Suppressor macrophage treated with lipopolysaccharide for 1 hour (primary cell): ENCODE measurements around the gene TRAPPC12.
"Not testable (repeated sequence)": the region's sequence is repeated elsewhere in the genome, so short reads cannot be mapped to it uniquely, and the experiment has no call there.

Experiments used
- DNase-seq, 3 donors: peaks; one replicate each; pipeline ENCODE4 v3.0.0-alpha.2; 2020 to 2022

Gene TRAPPC12

GRCh38 chr2:3433776-3434400 lies 54.4 kb downstream of the TRAPPC12 start:
- no peak for DNase-seq

DNA sequence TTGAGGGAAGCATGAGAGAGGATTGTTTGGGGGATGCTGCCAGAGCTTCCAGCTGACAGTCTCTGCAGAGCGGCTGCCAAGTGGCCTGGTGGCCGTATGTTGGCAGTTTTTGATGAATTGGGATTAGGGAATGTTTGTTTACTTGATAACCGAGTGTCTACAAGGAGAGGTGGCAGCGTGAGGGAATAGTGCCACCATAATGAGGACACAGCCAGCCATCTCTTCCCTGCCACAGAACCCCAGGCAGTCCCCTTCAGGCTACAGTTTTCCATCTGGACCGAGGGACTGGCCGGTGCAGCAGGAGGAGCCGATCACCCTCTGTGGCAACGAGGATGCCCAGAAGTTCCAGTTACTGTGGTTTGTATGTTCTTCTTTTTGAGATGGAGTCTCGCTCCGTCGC lies 55.2 kb downstream of the TRAPPC12 start:
- DNase-seq: no peak

- no peak for DNase-seq
Measured at GRCh38 chr2:3435445-3435844, 56.0 kb downstream of the TRAPPC12 start.

- DNase-seq: no peak
Measured at GRCh38 chr2:3440477-3440876, 61.0 kb downstream of the TRAPPC12 start.

GRCh38 chr2:3441465-3441864 lies 62.0 kb downstream of the TRAPPC12 start:
- no peak for DNase-seq

DNA sequence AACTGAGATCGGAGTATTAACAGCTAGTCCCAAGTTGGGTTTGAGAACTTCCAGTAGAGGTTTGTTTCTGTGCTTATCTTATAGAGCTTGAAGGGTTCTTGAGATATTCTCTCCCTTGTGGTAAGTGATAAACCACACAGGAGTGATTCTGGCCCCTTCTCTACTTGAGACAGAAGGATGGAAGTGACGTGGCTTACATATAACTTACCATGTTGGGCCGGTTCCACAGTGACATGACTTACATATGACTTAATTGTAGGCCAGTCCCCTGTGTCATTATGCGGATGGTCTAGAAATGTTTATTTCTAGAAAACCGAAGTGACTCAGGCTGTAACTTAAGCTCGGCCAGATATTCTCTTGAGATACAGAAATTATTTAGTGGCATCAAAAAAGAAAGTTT lies 62.7 kb downstream of the TRAPPC12 start:
- DNase-seq: no peak

DNA sequence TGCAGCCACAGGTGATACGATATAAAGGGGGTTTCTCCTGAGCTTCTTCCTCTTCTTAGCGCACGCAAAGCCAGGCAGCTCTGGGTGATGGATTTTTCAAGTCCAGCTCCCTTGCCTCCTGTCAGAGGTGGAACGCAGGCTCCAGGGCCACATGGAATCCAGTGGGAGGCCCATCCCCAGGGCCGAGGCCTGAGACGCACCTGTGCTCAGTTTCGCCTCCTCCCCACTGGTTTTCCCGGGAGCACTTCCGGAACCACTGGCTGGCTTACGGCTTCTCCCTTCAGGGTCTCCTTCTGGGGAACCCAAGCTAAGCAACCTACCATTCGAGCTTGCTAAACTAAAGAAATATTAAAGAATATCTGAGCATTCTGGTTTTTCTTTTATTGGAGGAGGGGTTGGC lies 63.6 kb downstream of the TRAPPC12 start:
- no peak for DNase-seq

- no peak for DNase-seq
Measured at GRCh38 chr2:3443506-3444084, 64.1 kb downstream of the TRAPPC12 start.

GRCh38 chr2:3445891-3446290 lies 66.4 kb downstream of the TRAPPC12 start:
- no peak for DNase-seq

GRCh38 chr2:3446381-3446780 lies 66.9 kb downstream of the TRAPPC12 start:
- DNase-seq: no peak

- DNase-seq: not testable (repeated sequence)
Measured at GRCh38 chr2:3447186-3447585, 67.7 kb downstream of the TRAPPC12 start.

- DNase-seq: no peak
Measured at GRCh38 chr2:3447789-3448317, 68.4 kb downstream of the TRAPPC12 start.

GRCh38 chr2:3448441-3448911 lies 69.0 kb downstream of the TRAPPC12 start:
- DNase-seq: not testable (repeated sequence)

DNA sequence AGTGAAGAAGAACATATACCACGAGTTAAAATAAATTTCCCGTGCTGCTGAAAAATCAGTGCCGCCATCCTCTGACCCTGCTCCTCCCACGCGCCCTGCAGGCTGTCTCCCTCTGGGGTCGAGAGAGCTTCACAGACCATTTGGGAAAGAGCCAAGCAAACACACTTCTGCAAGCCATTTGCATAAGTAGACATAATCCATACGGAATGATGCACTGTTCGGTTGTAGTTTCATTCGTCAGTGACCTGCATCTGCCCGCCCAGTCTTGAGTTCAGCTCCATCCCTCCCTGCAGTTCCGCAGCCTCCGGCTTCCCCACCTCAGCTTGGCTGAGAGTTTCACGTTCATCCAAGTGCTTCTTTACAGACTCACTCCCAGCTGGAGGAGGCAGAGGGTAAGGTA lies 69.6 kb downstream of the TRAPPC12 start:
- no peak for DNase-seq

DNA sequence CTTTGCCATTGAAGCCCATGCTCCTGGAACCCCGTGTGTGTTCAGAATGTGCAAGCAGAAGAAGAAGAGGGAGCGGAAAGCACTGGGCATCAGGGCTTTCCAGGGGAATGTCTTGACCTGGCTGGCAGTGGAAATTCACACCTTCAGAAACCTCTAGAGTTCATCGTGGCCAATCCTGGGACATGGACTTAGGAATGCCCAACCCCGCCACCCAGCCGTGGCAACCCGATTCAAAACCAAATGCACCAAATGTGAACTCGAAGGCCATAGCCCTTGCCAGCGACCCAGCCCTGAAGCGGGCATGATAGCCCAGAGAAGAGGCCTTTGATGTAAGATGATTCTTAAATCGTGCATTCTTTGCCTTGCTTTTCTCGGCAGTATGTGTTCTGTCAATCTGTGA lies 70.4 kb downstream of the TRAPPC12 start:
- no peak for DNase-seq

GRCh38 chr2:3450385-3451010 lies 71.0 kb downstream of the TRAPPC12 start:
- no peak for DNase-seq

DNA sequence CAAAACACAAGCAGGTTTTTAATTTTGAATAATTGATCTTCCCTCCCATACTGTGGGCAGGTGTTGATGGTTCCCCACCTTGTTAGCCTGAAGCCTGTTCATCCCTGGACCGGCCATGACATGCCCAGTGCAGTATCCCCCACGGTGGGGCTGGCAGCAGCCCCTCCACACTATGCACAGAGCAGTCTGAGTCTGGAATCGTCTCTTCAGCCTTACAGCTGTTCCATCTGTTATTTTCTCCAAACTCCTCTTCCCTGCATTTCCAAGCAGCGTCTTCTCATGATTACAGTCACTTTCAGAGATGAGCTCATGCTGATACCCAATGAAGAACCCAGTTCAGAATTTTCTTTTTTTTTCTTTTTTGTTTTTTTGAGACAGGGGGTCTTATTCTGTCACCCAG lies 71.7 kb downstream of the TRAPPC12 start:
- no peak for DNase-seq

GRCh38 chr2:3451926-3452671 lies 72.6 kb downstream of the TRAPPC12 start:
- no peak for DNase-seq

GRCh38 chr2:3453190-3453999 lies 73.9 kb downstream of the TRAPPC12 start:
- no peak for DNase-seq

- not testable (repeated sequence) for DNase-seq
Measured at GRCh38 chr2:3454005-3454404, 74.5 kb downstream of the TRAPPC12 start.

DNA sequence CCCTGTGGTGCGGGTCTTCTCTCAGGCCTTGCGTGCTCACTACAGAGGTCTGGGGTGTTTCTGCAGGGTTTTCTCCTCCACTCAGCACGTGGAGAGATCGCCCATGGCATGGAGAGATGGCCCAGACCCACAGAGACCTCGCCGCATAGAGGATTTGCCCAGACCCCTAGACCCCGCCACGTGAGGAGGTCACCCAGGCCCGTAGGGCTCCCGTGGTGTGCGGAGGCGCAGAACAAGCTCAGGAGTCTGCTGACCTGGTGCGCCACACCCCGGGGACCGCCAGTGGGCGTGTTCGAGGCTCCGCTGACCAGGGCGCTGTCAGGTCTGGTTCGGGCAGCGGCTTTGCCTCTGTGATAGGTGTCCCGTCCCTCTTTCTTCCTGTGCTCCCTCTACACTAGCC lies 75.3 kb downstream of the TRAPPC12 start:
- DNase-seq: no peak

- DNase-seq: no peak
Measured at GRCh38 chr2:3456125-3456524, 76.6 kb downstream of the TRAPPC12 start.
